ENCODE results near the gene COL23A1.

COL23A1 gene

DNA sequence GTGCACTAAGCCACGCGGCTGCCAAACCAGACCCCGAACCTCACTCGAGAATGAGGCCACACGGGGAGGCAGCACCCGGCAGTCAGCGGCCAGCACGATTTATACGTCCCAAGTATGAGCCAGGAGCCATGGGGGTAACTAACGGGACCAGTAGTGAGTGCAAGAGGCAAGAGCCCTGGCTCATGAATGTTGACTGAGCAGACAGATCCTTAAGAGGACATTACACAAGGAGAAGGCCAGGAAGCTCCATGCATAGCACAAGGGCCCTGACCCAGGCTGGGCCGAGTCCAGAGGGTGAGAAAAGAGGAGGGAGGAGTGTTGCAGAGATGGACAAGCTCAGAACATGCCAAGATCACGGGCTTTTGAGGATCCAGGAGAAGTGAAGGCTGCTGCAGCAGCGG lies 299.0 kb downstream of the COL23A1 start:
- no peak for DNase-seq

DNA sequence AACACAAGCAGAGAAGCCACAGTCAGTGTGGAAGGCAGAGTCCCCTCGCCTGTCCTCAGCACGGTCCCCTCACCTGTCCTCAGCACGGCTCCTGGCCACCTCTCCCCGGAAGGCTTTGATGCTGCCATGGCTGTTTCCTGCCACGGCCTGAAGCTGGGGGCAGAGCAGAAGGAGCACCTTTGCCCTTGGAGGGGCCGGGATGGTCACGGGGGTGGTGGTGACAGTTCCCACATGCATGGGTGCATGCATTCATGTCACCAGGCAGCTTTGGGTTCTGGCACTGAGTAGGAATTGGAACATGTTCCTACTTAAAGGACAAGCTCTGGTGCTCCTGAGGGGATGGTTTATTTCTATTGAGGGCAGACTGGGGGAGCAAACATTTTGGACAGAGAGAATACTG lies 299.8 kb downstream of the COL23A1 start:
- no peak for DNase-seq

DNA sequence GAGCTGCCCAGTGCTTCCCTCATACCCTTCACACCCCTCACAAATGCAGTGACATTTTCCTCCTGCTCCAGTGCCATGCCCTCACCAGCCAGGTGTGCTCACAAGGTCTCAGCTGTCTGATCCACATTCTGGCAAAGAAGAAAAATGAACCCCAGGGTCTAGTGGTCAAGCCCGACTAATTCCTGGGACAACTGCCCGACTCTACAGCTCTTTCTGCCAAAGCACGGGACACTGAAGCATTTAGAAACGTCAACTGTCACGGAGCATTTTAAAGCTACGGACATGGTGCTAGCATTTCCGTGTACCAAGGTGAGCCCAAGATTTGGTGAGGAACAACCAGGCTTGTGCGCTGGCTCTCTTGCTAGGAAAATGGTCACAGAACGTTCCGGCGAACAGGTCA lies 300.8 kb downstream of the COL23A1 start:
- DNase-seq, result no peak

DNA sequence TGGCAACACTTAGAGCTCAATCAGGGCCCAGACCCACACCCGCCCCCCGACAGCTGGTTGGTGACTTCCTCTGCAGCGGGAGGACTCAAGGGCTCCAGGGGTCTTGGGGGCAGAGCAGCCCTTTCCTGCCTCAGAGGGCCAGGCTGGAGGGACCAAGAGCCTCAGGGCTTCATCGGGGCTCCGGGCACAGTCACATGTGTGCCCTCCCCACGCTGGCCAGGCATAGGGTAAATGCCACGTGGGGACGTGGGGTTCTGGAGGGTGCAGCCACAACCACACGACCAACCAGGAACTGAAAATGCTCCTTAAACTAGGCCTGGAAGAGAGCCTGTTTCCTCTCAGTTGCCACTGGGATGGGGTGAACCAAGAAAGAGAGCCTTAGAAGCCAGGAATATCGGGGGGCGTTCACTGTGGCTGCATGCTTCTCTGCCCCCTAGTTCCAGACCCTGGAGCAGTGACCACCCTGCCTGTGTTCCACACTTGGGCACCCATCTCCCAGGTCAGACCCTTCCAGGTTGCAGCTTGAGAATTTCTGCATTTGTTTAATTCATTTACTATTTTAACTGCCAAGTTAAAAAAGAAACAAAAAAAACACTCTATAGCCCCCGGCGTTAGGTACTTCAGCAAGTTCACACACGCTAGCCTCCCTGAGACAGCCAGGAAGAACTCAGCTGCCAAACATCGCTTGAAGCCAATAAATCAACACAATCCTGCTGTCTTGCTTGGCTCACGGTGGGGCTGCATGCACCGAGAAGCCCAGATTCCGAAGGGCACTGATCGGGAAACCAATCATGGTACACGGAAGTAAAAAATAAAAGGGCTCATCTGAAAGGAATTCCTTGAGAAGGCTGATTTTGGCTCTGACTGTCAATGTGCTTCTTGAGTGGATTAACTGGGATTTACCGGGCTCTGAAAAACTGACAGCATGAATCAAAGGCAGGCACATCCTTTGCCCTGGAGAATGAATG lies 301.5 kb downstream of the COL23A1 start:
- no peak for DNase-seq

DNA sequence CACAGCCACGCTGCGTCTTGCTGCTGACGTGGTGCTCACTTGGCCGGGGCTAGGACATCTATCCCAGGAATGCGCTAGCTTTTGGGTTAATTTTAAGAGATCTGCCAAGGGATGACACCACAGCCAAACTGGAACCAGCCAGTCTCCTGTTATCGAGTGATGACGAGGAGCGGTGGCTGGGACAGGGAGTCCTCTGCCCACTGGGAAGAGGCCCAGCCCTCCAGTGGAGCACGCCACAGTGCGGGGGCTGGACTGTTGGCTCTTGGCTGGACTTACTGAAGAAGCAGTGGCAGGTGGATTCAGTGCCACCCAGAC lies 302.4 kb downstream of the COL23A1 start:
- no peak for DNase-seq

DNA sequence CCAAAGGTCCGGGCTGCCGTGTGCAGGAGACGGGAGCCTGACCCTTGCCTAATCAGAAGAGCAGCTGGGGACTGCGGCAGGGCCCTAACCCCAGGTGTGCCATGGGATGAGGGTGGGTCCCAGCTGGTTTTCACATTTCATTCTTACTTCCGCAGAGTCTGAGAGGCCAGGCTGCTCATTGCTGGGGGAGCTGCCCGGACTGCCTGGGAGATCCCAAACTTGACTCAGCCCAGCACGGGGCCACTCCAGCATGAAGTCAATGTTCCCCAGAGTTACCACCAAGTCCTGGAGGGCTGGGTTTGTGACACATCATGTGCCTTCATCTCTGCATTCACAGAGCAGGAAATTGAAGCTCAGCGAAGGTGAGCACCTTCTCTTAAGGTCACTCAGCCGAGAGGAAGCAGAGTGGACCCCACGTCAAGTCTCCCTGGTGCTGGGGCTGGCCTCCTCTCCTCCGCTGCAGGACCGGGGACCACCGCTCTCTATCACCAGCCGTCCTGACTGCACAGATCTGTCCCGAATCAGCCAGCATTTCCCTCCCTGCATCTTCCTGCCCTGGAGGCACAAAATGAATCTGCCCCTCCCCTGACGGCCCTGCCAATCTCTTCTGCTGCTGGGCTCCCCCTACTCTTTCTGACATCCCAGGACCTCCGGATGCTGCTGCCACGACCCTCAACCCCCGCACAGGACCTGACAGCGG lies 303.0 kb downstream of the COL23A1 start:
- DNase-seq, result no peak

DNA sequence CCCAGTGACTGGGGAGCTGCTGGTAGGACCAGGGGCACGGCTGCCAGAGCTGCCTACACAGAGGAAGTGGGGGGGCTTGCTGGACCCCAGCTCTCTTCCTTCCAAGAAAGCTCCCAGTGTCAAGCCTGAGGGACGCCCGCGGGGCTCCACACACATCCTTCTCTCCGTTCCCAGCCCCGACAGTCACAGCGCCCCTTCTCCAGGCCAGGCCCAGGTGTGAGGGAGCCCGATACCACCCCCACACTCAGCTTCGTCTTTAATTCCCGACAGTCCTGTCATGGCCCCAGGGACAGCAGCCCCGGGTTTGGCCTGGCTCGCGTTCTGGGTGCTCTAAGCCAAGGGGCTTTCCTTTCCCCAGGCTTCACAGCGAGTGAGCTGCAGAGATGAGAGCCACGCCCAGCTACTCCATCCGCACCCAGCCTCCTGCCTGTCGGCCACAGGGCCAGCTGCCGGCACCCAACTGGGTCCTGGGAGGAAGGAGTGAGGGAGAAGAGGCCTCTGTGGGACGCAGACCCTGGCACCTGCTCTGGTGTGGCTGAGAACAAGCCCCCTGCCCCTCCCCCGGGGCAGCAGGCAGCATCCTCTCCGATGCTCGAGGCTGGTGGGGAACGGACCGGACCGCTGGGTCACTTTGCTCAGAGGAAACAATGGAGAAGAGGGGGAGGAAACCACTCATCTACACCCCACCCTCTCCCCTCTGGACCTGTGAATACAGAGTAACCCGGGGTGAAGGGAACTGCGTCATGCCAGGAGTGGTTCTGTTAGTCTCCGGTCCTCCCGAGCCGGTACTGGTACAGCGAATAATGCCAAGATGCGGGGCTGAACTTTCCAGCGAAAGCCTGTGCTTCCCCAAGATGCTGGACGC lies 303.7 kb downstream of the COL23A1 start:
- no peak for DNase-seq

DNA sequence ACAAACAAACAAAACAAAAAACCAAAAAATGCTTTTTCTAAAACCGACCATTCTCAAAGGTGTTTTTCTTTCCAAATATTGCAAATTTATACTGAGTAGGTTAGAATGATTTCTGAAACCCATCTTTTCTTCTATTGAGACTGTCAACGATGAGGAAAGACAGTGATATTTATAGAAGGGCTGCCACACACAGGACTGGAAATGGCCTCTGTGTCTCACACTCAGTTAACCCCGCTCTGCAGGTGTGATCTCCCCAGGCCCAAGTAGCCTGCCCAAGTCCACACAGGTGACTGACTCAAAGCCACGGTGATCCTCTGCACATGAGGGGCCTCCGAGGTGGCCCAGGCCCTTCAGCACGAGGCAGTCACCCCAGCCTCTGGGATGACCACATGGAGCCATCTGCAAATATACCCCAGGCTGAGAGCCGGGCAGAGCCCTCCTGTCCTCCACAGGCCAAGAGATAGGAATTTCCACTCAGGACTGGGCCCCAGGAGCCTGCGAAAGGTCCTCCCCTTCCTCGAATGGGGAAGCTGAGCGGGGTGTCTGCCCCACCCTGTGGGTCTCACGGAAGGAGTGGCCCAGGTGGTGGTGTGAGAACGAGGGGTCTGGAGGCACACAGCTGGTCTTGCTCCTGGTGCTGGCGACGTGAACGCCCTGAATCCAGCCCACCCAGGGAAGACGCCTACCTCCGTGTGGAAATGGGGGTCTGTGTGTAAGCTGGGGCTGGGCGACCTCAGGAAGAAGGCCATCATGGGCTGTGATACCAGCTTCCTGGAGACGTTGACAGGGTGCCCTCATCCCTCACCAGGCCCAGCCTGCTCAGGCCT lies 304.6 kb downstream of the COL23A1 start:
- no peak for DNase-seq

DNA sequence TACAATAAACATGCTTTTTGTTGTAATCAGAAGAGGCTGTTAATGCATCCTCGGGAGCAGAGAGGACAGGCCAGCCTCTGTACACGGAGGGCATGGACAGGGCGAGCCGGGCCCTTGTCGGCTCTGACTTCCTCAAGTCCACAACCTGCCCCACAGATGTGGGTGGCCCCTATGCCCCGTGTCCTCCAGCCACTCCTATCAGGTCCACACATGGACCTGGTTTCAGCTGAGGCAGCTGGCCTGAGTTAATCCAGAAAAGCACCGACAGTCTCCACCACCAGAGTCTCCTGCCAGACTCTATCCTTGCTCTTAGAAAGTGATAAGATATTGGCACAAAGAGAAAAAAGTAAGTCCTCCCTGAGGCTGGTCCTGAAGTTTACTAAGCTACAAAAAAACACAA lies 305.2 kb downstream of the COL23A1 start:
- DNase-seq, result no peak

DNA sequence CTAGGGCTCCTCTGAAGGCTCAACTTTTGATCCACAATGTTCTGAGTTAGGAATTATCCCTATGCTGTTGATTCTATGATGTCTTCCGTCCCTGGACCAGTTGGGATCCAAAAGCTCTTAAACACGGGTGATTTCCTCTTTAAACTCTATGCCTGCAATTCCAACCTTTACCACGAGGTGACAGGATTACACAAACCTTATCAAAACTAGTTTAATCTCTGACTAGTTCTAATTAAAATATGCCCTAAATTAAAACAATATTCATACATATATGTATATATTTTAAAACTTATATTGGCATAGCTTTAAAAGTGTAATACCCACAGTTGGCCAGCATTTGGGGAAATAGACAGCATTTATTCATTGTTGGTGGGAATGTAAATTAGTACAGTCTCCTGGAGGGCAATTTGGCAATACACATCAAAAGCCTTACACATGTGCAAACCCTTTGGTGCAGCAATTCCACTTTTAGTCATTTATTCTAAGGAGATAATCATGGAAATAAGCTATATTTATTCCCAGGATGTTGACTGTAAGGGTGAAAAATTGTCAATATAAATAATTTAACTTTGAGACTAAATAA lies 306.0 kb downstream of the COL23A1 start:
- DNase-seq, result no peak

DNA sequence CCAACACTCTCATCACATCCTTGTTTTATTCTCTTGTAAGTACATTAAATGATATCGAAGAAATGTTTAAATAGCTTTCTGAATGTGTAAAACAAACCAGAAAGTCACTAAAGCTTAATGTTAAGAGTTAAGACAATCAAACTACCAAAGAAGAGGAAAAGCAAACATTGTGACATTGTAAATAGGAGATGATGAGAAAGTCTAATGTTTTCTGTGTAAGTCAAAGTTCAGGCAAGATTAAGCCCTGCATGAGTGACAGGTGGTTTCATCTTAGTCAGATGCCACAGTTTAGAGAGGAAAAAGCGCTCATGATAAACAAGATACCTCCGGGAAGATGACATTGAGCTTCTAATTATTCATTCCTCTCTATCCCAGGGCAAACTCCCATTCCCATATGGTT lies 306.7 kb downstream of the COL23A1 start:
- no peak for DNase-seq

DNA sequence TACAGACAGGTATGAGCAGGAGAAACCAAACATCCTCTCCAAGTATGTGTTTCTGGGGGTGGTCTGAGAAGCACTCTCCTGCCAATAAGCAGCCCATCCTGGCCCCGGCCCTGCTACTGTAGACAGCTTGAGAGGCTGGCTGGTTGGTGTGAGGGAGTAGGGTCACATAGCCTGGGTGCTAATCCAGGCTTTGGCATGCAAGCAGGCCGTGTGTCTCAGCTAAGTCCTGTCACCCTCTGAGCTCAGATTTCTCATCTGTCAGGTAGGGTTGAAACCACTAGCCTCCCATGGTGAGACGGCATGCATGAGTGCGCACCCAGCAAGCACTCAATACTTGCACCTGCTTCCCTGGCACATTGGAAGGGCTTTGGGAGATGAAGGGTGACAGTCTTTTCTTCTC lies 307.8 kb downstream of the COL23A1 start:
- DNase-seq, result no peak

DNA sequence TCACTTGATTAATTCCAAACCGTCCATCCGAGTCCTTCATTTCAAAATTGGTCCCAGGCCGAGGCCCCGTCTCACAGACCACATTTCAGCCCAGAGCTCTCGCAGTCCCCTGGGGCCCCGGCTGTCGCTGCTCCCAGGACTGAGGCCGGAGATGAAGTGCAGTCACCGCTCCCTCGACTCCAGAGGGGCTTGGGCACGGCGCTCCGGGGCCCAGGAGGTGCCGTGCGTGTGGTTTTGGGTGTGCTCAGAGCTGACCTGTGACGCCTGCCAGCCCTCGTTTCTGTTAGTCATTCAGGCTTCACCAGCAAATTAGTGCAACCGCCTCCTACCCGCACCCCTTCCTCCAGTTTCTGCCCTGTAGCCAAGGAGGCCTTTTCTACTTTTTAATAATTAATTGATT lies 308.9 kb downstream of the COL23A1 start:
- DNase-seq, result no peak

DNA sequence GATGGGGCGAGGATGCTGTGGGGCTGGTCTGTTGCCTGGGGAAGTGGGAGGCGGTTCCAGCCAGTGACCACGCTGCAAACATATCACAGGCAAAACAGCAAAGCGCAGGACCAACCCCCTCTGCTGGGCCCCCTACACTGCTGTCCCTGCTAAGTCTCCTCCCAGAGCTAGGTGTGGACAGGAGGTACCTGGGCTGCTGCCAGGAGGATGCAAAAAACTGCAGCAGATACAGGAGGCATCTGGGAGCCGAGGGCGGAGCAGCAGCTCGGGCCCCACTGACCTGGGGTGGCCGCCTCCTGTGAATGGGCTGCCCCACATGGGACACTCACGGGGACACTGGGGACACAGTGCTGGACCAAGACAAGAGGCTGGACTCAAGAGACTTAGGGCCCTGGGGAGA lies 309.6 kb downstream of the COL23A1 start:
- DNase-seq, result no peak

DNA sequence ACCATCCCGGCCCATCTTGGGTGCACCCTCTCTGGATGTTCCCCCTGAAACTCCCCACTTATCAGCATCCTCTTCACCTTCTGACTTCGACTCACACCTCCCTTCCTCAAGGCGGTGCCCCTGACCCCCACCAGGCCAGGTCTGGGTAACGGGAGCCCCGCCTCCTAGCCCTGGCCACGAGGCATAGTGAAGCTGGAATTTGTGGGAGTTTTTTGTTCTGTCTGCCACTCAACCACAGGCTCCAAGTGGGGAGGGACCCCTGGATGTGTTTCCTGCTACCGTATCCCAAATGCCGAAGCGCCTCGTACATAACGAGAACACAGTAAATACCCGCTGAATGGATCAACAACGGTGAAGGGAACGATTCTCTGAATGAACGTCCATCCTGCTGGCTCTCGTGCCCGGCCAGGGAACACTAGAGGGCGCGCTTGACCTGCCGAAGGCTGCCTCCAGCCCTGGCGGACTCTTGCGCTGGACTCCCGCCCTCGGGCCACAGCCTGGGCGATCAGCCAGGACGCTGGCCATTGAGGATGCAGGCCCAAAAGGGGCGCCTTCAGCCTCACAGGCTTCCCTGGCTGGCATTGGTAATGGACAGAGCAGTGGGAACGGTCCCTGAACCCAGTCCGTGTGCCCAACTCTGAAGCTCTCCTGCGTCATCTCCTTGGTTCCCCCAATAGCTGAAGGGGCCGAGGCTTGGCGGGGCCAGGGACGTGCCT lies 310.3 kb downstream of the COL23A1 start:
- no peak for DNase-seq

DNA sequence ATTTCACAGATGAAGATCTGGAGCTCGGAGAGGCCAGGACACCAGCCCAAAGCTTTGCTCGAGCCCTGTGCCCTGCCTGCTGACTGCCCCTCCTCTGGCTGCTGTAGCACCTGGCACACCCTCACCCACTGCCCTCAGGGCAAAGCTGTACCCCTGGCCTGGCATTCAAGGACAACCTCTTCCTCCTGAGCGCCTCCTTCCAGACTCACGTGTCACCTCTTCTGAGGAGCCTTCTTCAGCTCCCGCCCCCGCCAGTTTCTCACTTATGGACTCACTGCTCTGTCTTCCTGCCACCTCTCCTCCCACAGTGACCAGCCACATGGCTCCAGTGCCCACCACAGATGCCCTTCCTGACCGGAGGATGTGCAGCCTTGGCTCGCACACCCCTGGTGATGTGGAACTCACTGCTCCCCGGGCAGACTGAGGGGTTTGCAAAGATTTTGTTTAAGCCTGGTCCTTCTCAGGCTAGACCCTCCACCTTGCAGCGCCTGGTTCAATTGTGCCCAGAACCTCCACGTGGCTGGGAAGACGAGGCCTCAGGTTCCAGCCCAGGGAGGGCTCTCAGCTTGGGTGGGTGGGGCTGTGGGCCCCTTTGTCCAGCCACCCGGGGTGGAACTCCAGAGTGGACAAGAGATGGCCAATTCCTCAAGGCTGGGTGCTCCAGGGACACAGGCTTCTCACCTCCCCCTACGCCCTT lies 311.0 kb downstream of the COL23A1 start:
- DNase-seq, result no peak

DNA sequence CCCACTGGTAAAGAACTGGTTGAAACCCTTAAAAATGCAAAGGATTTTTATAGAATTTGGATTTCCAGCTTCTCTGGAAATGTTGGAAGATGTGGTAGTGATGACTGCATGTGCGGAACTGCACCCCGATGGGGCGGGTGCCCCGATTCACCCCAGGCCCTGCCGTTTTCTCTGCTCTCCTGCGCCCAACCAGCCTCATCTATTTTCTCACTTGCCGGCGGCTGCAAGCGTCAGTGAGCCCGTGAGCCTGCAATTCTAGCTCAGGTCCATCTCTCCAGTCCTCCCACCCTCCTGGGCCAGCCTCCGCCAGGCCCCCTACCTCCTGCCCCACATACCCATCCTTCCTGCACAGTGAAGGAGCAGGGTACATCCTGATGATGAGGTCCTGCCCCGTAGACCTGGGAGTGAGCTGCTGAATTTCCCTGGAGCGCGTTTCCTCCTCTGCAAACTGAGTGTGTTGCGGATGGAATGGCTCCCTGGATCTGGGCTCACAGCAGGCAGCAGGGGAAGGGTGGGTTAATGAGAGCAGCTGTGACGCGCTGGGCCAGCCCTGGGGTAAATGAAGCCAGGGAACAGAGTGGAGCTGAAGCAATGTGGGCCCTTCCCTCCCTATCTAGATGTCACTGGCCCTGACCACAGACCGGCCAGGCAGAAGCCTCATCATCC lies 311.7 kb downstream of the COL23A1 start:
- DNase-seq, result no peak

DNA sequence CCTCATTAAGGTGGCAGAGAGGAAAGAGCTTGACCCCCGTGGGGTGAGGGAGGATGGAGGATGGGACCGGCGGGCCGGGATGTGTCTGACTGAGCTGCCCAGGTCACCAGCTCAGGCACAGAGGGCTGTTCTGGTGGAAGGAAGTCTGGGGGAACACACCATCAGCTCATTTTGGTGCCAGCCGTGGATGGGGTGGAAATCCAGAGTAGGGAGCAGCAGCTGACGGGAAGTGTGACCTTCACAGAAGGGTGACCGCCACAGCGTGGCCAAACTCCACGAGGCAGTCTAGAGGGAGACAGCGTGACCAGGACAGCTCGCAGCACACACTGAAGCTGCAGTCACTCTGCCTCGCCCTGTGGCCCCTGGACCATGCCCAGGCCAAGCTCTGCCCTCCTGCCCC lies 312.3 kb downstream of the COL23A1 start:
- no peak for DNase-seq

DNA sequence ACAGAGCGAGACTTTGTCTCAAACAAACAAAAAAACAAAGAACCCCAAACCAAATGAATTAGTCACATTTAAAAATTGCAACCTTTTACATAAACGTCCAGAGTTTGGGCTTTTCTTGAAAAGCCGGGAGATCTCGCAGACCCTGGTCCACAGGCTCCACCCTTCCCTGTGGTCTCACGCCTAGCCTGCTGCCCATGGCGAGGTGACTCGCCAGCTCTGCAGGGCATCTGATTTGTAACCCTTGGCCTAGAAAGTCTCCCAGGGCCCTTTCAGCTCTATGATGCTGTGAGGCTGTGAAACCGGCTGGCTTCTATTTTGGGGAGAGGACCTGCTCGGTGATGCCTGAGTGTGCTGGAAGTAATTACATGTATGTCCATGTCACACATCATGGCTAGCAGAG lies 312.8 kb downstream of the COL23A1 start:
- DNase-seq, result no peak
